Astrocyte (in vitro differentiated cells and primary cell): ENCODE data around the gene PTPRD.

ENCODE experiments used
- EZH2 ChIP-seq: IDR thresholded peaks from 2 replicates; pipeline ENCODE4 v1.6.1; 2012; ENCODE audit warnings: mild to moderate bottlenecking, low read length, inconsistent platforms; ENCODE audit not compliant: insufficient read depth
- TF ChIP-seq, protein P1 (sequence below): IDR thresholded peaks from 2 replicates; pipeline ENCODE4 v1.5.1; 2011; ENCODE audit warnings: low read depth, mild to moderate bottlenecking, inconsistent platforms, low read length, moderate library complexity; ENCODE audit not compliant: insufficient read depth

DNA sequence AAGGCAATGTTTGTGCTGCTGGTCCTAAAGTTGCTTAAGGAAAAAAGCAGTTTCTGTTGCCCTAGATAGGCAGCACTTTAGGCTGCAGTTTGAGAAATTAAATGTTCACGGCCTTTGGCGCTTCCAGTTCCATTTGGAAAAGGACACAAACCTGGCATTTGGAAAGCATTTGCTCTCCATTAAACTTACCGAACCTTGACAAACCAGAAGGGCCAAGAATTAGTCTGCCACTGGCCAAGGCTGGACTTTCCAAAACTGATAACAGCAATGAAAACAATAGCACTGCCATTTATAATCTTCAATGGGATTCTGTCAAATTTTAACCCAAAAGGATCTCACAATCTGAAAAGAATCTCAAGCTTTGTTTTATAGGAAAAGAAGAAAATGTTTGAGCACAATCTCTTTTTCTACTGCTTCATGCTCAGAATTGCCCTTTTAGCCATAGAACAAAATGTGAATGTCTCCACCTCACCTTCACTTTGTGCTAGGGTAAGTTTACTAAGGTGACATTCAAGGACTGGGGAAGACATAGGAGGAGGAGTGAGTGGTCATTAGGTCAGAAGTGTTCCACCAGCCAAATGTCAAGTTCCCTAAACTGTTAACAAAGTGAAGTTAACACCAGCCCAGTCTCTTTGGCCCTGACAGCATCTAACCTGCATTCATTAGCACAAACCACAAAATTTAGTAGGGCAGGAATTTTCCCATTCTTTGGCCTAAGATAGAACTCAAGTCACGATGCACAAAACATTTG lies 2229.8 kb downstream of the PTPRD start:
- no peak for TF ChIP-seq EZH2
- TF ChIP-seq, protein P1, sequence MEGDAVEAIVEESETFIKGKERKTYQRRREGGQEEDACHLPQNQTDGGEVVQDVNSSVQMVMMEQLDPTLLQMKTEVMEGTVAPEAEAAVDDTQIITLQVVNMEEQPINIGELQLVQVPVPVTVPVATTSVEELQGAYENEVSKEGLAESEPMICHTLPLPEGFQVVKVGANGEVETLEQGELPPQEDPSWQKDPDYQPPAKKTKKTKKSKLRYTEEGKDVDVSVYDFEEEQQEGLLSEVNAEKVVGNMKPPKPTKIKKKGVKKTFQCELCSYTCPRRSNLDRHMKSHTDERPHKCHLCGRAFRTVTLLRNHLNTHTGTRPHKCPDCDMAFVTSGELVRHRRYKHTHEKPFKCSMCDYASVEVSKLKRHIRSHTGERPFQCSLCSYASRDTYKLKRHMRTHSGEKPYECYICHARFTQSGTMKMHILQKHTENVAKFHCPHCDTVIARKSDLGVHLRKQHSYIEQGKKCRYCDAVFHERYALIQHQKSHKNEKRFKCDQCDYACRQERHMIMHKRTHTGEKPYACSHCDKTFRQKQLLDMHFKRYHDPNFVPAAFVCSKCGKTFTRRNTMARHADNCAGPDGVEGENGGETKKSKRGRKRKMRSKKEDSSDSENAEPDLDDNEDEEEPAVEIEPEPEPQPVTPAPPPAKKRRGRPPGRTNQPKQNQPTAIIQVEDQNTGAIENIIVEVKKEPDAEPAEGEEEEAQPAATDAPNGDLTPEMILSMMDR, result no peak
